HG02642 (cell line): Measurements from ENCODE around the gene ENTHD1.
"Not testable (repeated sequence)": the region's sequence is repeated elsewhere in the genome, so short reads cannot be mapped to it uniquely, and the experiment has no call there.

ENCODE experiments used
- ATAC-seq: cut with Tn5 transposase; IDR thresholded peaks from one replicate; pipeline ENCODE4 v1.9.1; 2021; ENCODE audit warnings: mild to moderate bottlenecking; ENCODE audit not compliant: unreplicated experiment, poor library complexity

ENTHD1 gene

DNA sequence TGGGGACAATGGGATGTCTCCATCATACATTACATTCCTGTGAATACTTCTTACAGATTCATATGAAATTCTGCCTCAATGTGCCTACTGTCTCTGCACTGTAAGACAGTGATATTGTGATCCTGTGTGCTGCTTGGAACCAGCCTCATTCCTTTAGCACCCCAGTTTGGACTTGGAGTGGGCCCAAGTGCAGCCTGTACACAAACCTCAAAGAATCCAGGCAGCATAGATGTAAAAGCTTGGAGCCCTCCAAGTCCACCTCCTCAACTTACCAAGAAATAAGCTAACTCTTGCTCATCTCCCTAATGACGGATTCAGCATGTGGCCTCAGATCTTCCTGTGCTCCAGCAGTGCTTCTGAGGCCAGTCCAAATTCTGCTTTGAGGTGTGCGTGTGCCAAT is 31.7 kb upstream of the ENTHD1 start:
- ATAC-seq: no peak

DNA sequence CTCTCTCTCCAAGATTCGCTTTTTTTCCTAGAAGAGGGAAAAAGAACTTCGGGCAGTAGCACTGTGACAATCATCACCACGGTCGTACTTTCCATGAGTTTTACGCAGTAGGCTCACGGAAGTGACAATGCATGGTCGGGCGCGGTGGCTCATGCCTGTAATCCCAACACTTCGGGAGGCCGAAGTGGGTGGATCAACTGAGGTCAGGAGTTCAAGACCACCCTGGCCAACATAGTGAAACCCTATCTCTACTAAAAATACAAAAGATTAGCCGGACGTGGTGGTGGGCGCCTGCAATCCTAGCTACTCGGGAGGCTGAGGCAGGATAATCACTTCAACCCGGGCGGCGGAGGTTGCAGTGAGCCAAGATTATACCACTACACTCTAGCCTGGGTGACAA is 30.7 kb upstream of the ENTHD1 start:
- ATAC-seq: no peak

DNA sequence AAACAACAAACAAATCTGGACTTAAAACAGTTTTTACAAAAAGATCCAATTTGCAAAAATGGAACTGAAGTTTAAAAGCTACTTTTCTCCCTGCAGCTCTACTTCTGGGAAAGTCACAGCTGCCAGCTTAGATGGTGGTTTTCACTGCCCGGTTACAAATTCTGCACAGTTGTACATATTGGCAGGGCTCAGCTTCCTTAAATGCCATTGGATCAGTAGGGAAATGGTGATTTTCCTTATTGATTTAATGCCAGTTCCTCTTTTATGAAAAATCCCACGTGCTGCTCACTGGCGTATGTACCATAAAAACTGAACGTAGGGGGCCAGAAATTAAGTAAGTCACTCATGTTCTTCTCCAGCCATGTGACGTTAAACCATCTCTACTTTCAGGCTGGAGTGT is 30.1 kb upstream of the ENTHD1 start:
- no peak for ATAC-seq

DNA sequence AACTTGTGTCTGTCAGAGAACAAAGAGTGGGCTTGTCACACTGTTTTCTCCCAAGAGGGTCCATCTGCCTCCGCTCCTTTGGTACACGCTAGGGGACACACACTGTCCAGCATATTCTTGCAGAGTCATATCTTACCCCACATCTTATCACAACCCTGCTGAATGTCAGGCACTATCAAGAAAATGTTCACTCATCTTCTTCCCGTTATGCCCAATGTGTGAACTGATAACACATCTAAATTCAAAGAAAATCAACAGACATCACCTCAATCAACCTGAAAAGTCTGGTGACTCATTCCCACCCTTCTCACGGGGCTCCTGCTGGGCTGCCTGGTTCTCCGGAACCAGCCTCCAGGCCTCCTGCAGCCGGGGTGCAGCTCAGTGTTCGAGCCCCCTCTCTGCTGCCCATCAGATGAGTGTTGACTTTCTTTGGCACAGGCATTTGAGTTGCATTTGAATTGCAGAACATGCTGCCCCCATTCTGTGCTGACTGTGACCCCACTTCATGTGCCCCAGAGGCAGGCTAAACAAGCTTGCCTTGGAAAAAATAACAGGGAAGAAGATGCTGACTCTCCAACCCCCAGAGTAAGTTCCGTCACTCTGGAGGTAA is 26.7 kb upstream of the ENTHD1 start:
- no peak for ATAC-seq

DNA sequence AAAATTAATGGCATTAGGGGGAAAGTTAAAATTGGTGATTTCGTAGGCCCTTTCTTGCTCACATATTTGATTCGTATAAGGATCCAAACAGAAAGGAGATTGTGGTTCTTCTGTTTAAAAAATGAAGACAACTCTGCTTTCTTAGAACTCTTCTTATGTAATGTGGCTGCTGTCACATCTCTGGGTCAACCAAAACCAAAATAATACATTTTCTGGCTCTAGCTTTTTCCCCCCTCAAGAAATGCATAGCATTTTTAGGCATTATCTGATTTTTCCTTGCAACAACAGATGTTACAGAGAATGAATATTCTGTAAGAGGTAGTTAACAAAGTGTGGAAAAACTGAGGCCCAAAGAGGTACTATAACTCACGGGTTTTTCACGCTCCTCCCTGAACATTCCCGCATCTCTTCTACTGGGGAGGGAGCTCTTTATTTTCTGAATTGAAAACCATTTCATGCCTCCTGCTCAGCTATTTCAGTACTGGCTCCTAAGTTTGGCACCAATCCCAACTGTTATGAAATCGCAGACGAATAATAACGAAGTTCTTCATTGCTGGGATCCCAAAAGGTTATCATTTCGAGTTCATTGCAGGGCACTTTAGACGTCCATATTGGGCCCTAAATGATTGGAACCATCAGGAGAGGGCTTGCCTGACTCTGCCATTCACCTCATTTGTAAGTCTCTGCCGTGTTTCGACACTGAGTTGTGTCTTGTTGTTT is 24.4 kb upstream of the ENTHD1 start:
- no peak for ATAC-seq

DNA sequence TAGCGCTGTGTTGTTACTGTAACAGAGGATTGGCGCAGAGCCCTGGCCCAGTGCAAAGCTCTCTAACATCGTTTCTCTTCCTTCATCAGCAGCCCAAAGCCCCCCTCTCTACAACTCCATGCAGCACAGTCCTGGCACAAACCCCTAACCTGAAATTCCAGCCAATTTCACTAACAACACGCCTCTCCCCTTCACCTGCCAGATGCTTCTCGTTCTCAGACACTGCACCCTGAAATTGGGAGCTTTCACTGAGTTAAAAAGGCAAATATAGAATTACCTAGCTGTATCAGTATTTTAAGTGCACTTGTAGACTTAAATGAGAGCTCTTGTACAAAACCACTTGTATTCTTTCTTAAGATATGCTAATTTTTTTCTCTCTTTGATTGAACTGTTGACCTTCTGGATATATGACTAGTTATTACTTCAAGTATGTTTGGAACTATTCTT is 23.7 kb upstream of the ENTHD1 start:
- no peak for ATAC-seq

DNA sequence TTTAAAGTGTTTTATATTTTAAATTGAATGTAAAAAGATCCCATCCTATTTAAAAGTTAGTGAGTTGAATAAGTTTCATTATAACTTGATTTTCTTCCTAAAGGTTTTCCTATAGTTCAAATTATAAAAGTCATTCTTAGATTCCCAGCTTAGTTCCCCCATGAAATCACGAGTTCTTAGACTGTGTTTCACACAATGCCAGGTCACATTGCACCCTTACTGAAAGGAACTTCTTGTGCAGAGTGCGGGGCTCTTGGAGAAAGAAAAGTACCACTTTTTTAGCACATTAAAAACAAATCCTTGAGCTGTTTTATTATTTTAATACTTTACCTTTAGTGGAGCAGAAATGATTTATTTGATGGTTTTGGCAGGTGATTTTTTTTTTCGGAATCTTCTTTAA is 22.9 kb upstream of the ENTHD1 start:
- ATAC-seq: no peak

- ATAC-seq: no peak
Observed at GRCh38 chr22:39915295-39915726, 21.8 kb upstream of the ENTHD1 start.

GRCh38 chr22:39914584-39914983 is 21.0 kb upstream of the ENTHD1 start:
- ATAC-seq: no peak

- no peak for ATAC-seq
Observed at GRCh38 chr22:39913886-39914285, 20.3 kb upstream of the ENTHD1 start.

DNA sequence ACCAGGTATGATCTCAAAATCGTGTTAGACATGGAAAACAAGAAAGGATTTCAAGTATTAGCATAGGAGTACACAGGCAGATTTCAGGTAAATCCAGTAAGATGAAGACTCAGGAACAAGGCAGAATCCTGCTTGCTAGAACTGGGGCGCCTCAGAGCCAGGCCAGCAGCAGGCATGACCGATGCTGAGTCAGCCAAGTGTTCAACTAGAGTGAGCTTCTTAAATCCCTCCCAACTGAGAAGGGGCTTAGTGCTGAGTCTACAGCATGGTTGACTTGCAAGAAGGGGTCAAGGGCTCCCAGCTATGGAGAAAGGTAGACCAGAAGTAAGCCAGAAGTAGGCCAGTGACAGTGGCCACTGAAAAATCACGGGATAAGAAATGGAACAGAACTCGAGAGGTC is 19.8 kb upstream of the ENTHD1 start:
- ATAC-seq: no peak

DNA sequence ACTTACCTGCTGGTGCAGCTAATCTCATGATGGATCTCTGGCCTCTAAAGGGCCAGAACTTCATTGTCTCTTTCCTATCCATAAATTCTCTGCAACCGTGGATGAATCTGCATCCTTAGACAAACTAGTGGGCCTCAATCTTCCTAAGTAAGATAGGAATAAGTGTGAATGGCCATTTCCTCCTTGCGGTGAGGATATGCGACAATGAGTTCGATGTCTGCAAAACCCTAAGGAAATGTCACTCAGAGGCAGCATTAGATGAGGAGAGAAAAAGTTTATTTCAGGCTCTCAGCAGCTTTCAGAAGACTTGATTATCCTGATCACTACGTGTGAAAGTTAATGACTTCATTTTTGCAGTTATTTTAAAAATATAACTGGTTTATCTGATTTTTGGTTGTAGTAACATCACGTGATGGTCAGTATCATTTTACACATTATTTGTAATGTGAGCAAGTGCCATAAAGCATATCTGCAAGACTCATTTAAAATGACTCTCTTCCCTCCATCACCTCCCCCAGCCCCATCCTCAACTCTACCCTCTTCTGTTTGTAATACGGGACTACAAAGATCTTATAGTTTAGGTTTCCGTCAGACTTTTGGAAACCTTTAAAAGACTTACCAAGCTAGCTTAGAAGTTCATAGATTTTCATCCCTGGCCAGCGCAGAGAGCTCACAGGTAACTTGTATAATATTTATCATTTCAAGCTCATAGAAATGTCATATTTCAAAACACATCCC is 17.5 kb upstream of the ENTHD1 start:
- ATAC-seq: no peak

GRCh38 chr22:39908737-39909136 is 15.2 kb upstream of the ENTHD1 start:
- ATAC-seq: no peak

DNA sequence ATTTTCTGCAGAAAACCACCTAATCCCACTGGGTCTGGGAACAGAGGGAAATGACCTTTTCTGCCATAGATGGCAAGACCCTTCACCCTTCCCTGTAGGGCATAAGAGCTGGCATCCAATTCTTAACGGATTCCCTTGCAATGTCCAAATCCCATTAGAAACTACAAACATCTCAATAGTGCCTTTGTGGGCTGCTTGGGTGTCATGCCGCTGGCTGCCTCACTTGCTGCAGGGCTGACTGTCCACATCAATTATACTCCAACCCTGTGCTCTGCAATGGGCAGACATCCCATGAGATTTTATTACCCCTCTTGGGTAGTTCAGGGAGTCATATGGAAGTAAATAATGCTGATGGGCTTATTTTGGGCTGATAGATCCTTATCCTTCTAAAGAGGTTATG is 14.6 kb upstream of the ENTHD1 start:
- no peak for ATAC-seq

- no peak for ATAC-seq
Observed at GRCh38 chr22:39907605-39908097, 14.1 kb upstream of the ENTHD1 start.

DNA sequence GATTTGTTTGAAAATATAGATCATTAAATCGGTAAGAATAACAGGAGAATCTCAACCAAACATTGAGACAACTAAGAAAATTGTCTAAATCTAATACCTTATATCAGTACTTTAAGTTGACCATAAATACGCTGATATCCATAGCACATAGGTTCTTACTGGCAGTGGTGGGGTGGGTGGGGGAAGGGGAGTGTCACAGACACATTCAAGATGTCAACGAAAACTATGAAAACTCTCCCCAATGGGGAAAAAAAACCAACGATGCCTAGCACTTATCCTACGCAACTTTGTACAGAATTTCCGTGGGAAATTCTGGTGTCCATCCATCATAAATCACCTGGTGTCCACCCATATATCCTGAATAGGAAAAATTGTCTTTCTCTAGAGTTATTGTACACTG is 13.5 kb upstream of the ENTHD1 start:
- no peak for ATAC-seq

GRCh38 chr22:39906207-39906606 is 12.6 kb upstream of the ENTHD1 start:
- no peak for ATAC-seq

GRCh38 chr22:39905687-39906086 is 12.1 kb upstream of the ENTHD1 start:
- no peak for ATAC-seq

DNA sequence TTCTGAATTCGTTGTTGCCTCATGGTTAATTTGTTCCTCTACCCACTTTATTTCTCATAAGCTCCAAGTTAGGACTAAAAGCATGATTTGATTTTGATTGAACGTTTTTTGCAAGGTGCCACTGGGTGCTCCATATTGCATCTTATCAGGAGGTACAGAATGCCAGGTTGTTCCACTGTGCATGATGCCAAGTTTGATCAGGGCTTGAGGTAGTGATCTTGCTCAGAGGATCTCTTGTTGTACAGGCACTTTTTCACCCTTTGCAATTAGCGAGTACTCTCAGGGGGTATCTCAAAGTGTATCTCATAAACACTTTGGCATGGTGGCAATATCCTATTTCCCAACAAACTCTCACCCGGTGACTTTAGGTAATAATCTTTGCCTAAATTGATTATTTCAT is 11.3 kb upstream of the ENTHD1 start:
- no peak for ATAC-seq

DNA sequence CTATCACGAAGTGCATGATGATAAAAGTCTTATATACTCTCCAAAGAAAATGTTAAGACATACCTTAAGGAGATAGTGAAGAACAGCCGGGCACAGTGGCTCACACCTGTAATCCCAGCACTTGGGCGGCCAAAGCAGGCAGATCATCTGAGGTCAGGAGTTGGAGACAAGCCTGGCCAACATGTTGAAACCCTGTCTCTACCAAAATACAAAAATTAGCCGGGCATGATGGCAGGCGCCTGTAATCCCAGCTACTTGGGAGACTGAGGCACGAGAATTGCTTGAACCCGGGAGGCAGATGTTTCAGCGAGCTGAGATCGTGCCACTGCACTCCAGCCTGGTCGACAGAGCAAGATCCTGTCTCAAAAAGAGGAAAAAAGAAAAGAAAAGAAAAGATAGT is 10.5 kb upstream of the ENTHD1 start:
- not testable (repeated sequence) for ATAC-seq

DNA sequence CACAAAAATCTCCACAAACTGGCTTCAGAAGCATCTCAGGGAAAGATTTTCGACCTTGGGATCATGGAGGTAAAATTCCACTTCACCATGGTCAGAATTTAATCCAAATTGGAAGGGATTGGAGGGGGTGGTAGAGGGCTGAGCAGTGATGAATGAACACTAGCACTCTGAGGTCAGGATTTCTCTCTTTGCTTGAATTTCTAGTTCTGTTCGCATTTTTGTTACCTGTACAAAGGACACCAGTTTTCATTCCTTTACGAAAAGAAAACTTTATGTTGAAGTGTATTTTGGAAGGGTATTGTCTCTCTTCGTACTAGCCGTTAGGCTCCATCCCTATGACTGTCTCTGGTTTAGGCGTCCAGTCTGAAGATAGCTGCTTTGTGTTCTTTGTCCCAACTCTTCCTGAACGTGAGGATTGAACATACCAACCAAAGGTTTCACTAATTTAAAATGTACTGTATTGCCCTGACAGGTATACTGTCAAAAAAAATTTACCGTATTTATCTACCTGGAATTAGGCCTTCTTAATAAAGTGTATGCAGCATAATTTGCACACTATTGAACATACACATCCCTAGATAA is 8.1 kb upstream of the ENTHD1 start:
- no peak for ATAC-seq
